AG10803 (cell line): ENCODE measurements around the gene OAT.

Experiments
- DNase-seq: peaks from one replicate; pipeline ENCODE4 v3.0.0; 2010; ENCODE audit warnings: low read depth
- H3K4me3 ChIP-seq: 2 replicates; pipeline ENCODE4 v1.5.1; 2011; ENCODE audit warnings: mild to moderate bottlenecking, low read length, control low read depth
- CTCF ChIP-seq: conservative IDR thresholded peaks from 2 replicates; pipeline ENCODE4 v1.5.1; 2011; ENCODE audit warnings: mild to moderate bottlenecking, low read length, control low read depth, inconsistent platforms

Gene OAT

GRCh38 chr10:124384172-124384571 is 34.6 kb downstream of the OAT start:
- TF ChIP-seq CTCF, result no peak
- no peak for DNase-seq
- no peak overlapping the region for H3K4me3 ChIP-seq

GRCh38 chr10:124383496-124383895 is 35.2 kb downstream of the OAT start:
- H3K4me3 ChIP-seq, result no peak overlapping the region
- no peak for DNase-seq
- no peak for TF ChIP-seq CTCF

GRCh38 chr10:124381011-124381611 is 37.6 kb downstream of the OAT start:
- DNase-seq, result no peak
- no peak for TF ChIP-seq CTCF
- no peak overlapping the region for H3K4me3 ChIP-seq

- no peak overlapping the region for H3K4me3 ChIP-seq
- no peak for TF ChIP-seq CTCF
- DNase-seq, result no peak
Observed at GRCh38 chr10:124380256-124380995, 38.3 kb downstream of the OAT start.

GRCh38 chr10:124379609-124380193 is 39.0 kb downstream of the OAT start:
- no peak overlapping the region for H3K4me3 ChIP-seq
- DNase-seq, result no peak
- TF ChIP-seq CTCF, result no peak

GRCh38 chr10:124378881-124379471 is 39.7 kb downstream of the OAT start:
- DNase-seq, result no peak
- TF ChIP-seq CTCF, result no peak
- no peak overlapping the region for H3K4me3 ChIP-seq
